M059J (cell line): ENCODE data around the gene APOL3. TPM values are rescaled to one million over a fixed set of nuclear protein-coding genes. Genes with fewer than 3 reads are reported as not detected.
A peak's percentile ranks its signal among the peaks of the same experiment; 100 is the strongest.
"Not testable (repeated sequence)": the region's sequence is repeated elsewhere in the genome, so short reads cannot be mapped to it uniquely, and the experiment has no call there.

ENCODE experiments used
- DNase-seq: peaks from one replicate; pipeline ENCODE4 v3.0.0-alpha.2; 2012; ENCODE audit warnings: low read depth
- total RNA-seq: library from RNA; depleted of rRNA; stranded (reverse); fragments of >200 nt; shearing (Covaris generic); gene quantifications from 2 replicates; pipeline ENCODE4 v1.2.3, GENCODE V29; 2014

Gene APOL3
- total RNA-seq, 1 experiment from 2014 or later = 11.7 TPM

DNA sequence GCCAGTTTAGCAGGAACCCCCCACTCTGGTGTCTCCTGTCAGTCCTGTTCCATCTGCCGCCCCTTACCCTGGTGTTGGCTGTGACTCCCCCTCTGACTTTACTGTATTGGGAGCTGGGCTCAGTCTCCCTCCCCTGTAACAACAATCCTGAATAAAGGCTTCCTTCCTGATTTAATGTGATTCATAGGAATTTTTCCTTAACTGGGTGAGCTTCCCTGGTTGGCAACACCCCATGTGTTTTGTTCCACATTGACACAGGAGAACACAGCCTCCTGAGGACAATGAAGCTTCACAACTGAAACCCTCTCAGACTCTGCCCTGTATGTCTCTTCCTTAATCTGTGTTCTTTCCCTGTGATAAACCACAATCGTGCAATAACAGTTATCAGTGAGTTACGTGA is 32.6 kb upstream of the APOL3 start:
- DNase-seq = no peak

GRCh38 chr22:36192542-36192941 is 32.0 kb upstream of the APOL3 start:
- DNase-seq = peak; percentile 19

- DNase-seq = peak; percentile 25
Observed at GRCh38 chr22:36191106-36191836, 30.7 kb upstream of the APOL3 start.

DNA sequence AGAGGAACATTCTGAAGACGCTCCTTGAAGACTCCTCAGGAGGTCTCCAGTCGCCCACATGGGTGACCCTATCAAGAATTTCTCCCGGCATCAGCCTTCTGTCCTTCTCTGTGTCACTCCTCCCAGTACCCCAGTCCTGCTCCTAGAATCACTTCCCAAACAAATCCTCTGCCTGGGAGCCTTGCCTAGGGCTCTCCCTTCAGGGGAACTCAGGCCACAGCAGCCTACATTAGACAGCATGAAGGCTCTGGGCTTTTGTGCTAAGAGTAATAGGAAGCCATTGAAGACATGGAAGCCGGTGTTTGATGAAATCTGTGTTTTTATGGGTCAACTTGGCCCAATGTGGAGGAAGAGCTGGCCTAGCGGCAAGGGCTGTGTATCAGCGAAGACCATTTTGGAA is 27.3 kb upstream of the APOL3 start:
- not testable (repeated sequence) for DNase-seq

DNA sequence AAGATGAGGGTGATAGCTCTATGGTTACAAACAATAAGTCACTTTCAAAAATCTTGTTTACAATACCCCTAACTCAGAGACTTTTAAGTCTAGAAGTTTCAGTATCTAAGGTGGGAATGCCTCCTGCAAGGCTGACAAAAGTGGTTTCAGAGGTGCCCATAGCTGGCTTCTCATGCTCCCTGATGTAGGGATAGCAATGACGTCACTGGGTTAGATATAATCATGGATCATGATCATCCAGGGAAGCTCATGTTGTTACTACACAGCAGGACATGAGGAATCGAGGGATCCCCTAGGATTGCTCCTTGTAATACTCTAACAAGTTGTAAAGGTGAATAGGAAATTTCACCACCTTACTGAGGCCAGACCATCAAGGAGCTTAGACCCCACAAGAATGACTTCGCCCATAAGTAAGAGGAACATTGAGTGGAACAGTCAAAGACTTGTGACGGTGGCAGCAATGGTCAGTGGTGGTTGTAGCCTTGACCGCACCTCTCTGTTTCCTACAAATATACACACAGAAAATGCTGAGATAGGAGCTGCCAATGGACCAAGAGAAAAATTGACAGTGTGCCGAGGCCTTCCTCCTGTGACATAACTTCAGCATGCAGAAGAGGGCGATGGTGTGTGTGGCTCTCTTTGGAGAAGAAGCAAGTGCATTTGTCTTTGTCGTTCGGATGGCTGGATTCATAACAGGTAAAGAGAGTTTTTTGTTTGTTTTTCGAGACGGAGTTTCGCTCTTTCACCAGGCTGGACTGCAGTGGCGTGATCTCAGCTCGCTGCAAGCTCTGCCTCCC is 25.5 kb upstream of the APOL3 start:
- no peak for DNase-seq

- no peak for DNase-seq
Observed at GRCh38 chr22:36184433-36185025, 24.0 kb upstream of the APOL3 start.

DNA sequence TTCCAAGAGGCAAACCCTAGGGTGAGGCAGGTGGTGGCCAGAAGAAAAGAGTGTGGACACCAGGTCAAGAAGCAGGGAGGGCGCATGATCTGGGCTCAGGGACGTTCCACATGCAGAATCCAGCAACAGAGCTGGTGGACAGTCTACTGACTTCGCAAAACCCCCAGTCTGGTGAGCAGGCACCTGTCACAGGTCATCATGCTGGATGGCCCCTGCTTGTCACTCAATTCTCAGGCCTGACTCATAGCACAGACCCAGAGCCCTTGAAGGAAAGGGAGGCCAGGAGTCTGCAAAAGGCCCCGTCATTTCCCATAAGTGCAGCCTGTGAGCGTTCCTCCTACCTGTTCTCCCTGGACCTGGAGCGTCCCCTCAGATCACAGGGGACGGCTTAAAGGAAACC is 22.9 kb upstream of the APOL3 start:
- no peak for DNase-seq

DNA sequence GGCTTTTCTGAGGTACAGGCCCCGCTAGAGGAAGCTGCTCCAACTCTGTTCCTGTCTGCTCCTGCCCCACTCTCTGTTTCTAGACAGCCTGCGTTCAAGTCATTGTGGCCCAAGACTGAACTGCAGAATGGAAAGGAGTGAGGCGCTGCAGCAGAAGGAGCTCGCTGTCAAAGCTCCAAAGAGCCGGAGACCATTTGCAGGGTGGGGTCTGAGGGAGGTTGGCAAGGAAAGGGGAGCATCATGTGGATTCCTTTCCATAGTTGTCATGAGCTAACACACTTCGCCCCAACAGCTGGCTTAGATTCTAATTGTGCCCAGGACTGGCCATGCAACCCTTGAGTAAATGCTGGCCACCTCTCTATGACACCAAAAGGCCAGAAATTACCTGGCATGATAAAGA is 22.3 kb upstream of the APOL3 start:
- no peak for DNase-seq

DNA sequence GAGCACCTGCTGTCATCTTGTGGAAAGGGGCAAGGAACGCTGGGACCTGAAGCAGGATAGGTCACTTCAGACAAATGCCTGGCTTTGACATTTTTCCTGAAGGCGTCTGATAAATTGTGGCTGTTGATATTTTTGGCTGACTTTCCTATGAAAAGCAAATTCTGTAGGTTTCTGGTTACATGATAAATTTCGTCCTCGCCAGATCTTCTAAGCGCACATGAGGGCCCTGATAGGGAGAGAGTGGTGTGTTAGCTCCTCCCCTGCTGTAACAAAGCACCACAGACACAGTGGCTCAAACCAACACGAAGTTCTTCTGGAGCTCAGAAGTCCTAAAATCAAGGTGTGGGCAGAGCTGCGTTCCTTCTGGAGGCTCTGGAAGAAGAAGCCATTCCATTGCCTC is 21.5 kb upstream of the APOL3 start:
- DNase-seq = no peak

DNA sequence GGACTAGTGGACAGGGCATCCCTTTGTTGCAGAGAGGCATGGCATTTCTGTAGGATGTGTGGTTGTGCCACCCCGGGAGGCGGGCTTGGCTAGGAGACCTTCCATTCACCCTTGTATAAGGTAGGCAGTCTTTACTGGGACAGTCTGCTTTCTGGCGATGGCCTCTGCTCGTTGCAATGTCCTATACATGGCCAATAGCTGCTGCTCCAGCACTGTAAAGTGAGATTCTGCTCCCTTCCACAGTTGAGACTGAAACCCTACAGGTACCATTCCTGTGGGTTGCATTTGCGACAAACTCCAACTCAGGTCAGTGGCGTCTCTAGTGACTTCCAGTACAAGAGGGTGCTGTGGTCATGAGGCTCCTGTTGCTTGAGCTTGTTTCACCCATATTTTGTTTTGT is 20.4 kb upstream of the APOL3 start:
- no peak for DNase-seq

DNA sequence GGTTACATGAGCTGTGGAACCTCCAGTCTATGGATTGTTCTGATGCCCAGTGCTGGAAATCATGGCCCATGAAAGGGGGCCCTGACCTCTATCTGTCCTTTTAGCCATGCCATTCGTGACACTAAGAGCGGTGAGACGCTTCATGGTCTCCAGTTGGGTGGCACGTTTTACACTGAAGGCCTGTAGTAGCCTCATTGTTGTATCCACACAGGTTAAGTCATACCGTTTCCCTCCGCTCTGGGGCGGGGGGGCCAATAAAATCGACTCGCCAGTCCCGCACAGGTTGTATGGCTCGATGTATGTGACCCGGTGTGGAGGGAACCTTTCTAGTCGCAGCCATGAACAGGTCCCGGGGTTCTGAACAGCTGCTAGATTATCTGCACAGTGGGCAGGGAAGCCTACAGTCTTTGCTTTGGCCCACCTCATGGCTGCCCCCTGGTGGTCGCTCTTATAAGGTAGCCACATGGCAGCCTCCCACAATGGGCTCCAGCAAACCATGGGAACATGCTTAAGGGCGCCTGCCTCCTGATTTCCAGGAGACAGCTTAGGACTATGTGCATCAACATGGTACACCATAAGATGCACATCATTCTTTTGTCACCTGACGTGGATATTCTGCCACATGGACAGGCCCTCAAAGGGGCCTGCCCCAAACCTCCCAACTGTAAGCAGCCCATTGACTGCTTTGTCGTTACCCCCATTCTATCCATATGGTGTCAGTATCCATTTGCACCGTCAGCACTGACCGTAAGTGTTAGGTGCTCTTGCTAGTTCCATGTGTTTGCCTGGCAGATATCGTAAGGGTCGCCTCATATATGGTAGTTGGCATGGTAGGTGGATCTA is 19.7 kb upstream of the APOL3 start:
- peak; percentile 59 for DNase-seq

- DNase-seq = peak; percentile 17
Observed at GRCh38 chr22:36177160-36177559, 16.6 kb upstream of the APOL3 start.

DNA sequence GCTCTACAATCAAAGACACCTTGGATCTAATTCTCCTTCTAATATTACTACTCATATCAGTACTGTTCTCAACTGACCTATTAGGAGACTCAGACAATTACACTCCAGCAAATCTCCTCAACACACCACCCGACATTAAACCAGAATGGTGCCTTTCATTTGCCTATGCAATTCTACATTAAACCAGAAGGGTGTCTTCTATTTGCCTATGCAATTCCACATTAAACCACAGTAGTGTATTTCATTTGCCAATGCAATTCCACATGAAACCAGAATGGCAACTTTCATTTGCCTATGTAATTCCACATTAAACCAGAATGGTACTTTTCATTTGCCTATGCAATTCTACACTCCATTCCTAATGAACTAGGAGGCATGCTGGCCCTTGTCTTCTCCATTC is 15.3 kb upstream of the APOL3 start:
- DNase-seq = no peak

DNA sequence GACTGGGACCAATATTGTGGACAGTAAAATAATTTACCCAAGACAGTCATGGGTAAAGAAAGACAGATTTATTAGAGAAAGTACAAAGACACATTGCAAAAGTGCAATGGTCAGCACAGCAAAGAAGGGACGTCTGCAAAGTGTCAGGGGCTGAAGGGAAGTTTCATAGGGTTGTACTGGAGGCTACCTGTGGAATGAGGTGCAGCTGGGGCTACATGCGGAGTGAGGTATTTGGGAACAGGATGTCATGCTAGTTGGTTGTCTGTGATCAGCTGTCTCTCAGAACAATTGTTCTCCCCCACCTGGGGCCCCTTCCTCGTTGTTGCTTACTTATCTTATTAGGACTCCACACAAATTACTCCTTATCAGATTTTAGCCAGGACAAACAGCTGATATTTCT is 11.4 kb upstream of the APOL3 start:
- no peak for DNase-seq

- DNase-seq = no peak
Observed at GRCh38 chr22:36166518-36167220, 6.1 kb upstream of the APOL3 start.

DNA sequence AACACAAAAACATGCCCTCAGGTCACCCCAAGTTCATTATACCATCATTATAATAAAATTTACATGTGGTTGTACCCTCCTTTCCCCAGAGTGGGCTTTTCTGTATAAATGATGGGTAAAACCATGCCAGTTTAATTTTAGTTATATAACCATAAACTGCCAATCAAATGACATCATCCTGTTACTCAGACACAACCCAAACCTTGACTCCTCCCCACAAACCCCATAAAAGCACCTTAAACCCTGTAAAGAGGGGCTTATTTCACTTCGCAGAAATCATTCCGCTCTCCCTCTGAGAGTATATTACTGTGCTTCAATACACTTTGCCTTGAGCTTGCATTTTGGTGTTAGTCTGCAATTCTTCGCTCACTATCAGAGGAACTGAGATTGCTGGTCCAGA is 5.5 kb upstream of the APOL3 start:
- DNase-seq = no peak

DNA sequence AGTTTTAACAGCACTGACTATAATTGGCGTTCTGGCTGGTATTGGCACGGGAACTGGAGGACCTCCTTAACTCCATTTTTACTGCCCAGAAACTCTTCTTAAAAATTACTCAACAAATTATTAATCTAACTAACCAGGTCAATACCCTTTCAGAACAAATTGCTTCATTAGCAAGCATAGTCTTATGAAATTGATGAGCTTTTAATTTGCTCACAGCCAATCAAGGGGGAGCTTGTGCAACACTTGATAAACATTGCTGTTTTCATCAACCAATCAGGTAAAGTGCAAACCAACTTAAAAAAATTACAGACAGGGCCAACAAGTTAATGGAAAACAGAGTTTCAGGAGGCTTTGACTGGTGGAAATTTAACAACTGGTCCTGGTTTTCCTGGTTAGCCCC is 4.6 kb upstream of the APOL3 start:
- DNase-seq = no peak

DNA sequence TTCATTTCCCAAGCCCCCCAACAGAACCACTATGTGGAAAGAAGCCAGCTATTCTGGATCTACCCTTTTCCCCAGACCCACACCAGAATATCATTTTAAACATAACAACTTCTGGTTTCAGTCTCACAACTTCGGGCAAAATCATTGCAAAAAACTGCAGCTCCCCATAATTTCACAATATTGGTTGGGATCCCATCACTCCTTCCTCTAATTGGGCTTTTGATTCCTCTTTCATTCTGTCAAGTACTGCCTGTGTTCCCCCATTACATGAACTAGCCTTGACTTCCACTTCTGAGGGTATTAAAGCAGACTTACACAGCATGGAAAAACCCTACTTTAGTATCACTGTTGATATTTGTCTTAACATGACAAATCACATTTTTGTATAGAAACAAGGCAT is 4.1 kb upstream of the APOL3 start:
- no peak for DNase-seq

GRCh38 chr22:36163497-36163896 is 2.9 kb upstream of the APOL3 start:
- no peak for DNase-seq

DNA sequence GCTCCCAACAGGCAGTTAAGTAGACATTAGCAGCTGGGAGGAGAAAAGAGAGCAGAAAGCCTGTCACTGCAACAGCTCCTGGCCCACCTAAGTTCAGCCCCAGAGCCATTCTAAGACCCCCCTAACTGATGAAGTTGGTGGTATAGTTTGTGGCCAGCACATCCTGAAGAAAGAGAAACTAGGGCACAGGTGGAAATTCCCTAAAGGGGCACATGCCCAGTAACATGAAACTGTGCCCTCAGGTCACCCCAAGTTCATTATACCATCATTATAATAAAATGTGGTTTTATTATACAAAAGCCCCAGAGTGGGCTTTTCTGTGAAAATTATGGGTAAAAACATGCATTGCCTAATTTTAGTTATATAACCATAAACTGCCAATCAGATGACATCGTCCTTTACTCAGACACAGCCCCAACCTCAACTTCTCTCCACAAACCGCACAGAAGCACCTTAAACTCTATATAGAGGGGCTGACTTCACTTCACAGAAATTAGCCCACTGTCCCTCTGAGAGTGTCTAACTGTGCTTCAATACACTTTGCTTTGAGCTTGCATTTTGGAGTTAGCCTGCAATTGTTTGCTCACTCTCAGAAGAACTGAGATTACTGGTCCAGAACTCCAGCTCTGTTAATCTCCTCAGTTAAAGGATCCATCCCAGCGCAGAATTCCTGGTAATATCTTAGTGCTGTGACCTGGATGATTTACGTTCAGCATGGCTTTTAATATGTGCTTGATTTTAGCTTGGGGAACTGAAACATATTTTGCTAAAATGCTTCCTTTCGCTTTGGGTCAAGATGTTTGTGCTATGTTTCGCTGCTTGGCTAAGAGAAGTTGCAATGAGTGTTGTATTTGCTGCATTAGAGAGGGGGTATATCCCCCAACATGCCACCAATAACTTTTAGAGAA is 1.8 kb upstream of the APOL3 start:
- peak; percentile 7 for DNase-seq

GRCh38 chr22:36161793-36162126 is 1.2 kb upstream of the APOL3 start:
- peak; percentile 4 for DNase-seq
